Measurements from ENCODE around the gene PEAR1.

DNA sequence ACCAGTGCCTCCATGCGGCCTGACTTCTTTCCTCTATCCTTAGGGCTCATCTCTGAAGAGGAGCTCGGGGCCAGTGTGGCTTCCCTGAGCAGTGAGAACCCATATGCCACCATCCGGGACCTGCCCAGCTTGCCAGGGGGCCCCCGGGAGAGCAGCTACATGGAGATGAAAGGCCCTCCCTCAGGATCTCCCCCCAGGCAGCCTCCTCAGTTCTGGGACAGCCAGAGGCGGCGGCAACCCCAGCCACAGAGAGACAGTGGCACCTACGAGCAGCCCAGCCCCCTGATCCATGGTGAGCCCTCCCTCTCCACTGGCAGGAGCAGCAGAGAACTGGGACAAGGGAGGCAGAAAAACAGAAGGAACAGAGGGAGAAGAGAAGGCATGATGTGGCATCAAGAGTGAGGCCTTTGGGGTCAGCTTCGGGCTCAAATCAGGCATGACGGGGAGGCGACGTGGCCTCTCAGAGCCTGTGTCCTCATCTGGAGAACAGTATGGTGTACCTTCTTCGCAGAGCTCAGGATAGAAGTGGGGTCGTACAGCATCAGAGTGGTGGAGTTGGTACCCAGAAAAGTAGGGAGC is 20.4 kb downstream of the PEAR1 start:
- TF ChIP-seq, protein P1, sequence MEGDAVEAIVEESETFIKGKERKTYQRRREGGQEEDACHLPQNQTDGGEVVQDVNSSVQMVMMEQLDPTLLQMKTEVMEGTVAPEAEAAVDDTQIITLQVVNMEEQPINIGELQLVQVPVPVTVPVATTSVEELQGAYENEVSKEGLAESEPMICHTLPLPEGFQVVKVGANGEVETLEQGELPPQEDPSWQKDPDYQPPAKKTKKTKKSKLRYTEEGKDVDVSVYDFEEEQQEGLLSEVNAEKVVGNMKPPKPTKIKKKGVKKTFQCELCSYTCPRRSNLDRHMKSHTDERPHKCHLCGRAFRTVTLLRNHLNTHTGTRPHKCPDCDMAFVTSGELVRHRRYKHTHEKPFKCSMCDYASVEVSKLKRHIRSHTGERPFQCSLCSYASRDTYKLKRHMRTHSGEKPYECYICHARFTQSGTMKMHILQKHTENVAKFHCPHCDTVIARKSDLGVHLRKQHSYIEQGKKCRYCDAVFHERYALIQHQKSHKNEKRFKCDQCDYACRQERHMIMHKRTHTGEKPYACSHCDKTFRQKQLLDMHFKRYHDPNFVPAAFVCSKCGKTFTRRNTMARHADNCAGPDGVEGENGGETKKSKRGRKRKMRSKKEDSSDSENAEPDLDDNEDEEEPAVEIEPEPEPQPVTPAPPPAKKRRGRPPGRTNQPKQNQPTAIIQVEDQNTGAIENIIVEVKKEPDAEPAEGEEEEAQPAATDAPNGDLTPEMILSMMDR (conservative IDR thresholded peaks at IDR 0.05 in 1 of 2, IDR thresholded peaks at IDR 0.05 in 1 of 2; ENCODE audit: low read depth in 1 of 2, low read length in 2 of 2), result no peak
- no peak for TF ChIP-seq EZH2 (IDR thresholded peaks at IDR 0.05; ENCODE audit: low read length, missing control alignments)

Measured in fibroblast of lung (primary cell).